NCI-H2196 (cell line): ENCODE results near the gene P2RX3.

ENCODE experiments used
- DNase-seq: peaks from one replicate; lab custom pipeline; 2025; ENCODE audit not compliant: unreplicated experiment; lab: John Stamatoyannopoulos, UW

The P2RX3 gene

GRCh38 chr11:57368106-57368844 lies 30.1 kb downstream of the P2RX3 start:
- DNase-seq: peak; percentile 53

GRCh38 chr11:57368845-57369232 lies 30.7 kb downstream of the P2RX3 start:
- DNase-seq: no peak

- DNase-seq: no peak
Observed at GRCh38 chr11:57370251-57370650, 32.1 kb downstream of the P2RX3 start.

GRCh38 chr11:57370941-57371340 lies 32.8 kb downstream of the P2RX3 start:
- DNase-seq: no peak

- DNase-seq: no peak
Observed at GRCh38 chr11:57373146-57373545, 35.0 kb downstream of the P2RX3 start.

GRCh38 chr11:57374966-57375365 lies 36.8 kb downstream of the P2RX3 start:
- DNase-seq: no peak

GRCh38 chr11:57375490-57375889 lies 37.3 kb downstream of the P2RX3 start:
- DNase-seq: no peak

GRCh38 chr11:57376095-57377090 lies 38.2 kb downstream of the P2RX3 start:
- DNase-seq: no peak

GRCh38 chr11:57377107-57377506 lies 39.0 kb downstream of the P2RX3 start:
- DNase-seq: no peak

- no peak for DNase-seq
Observed at GRCh38 chr11:57378186-57378585, 40.0 kb downstream of the P2RX3 start.

GRCh38 chr11:57379732-57380131 lies 41.6 kb downstream of the P2RX3 start:
- no peak for DNase-seq

GRCh38 chr11:57380975-57381374 lies 42.8 kb downstream of the P2RX3 start, which contains the start of gene PRG3:
PRG3 (minus strand) TSS chr11:57381150; CDS start chr11:57380708, 442 bp downstream.
- DNase-seq: no peak

GRCh38 chr11:57386178-57386940 lies 48.2 kb downstream of the P2RX3 start:
- no peak for DNase-seq

GRCh38 chr11:57387289-57388030 lies 49.3 kb downstream of the P2RX3 start:
- DNase-seq: no peak

GRCh38 chr11:57390535-57390934 lies 52.4 kb downstream of the P2RX3 start, which contains the start of gene PRG2:
PRG2 (minus strand) TSS chr11:57390650; CDS start chr11:57389944, 706 bp downstream.
- DNase-seq: no peak

GRCh38 chr11:57391111-57391510 lies 53.0 kb downstream of the P2RX3 start:
- DNase-seq: no peak

GRCh38 chr11:57391539-57391938 lies 53.4 kb downstream of the P2RX3 start:
- DNase-seq: no peak

- no peak for DNase-seq
Observed at GRCh38 chr11:57392066-57392762, 54.1 kb downstream of the P2RX3 start.

GRCh38 chr11:57392763-57393105 lies 54.6 kb downstream of the P2RX3 start:
- no peak for DNase-seq
